D721Med (cell line): ENCODE data around the gene CHRNG.

Experiments used
- DNase-seq: peaks from one replicate; pipeline ENCODE4 v3.0.0; 2011; ENCODE audit warnings: low spot score; ENCODE audit not compliant: insufficient read length
- FAIRE-seq: peaks from 2 replicates; lab custom pipeline; 2011; peaks lifted over from hg19 to GRCh38; lab: Jason Lieb, UNC
- CTCF ChIP-seq: IDR thresholded peaks from 2 replicates; pipeline ENCODE4 v1.5.1; 2012; ENCODE audit warnings: mild to moderate bottlenecking, control low read depth; ENCODE audit not compliant: insufficient read depth; ENCODE audit errors: missing control alignments

CHRNG gene

GRCh38 chr2:232571026-232571474 is 31.6 kb downstream of the CHRNG start:
- DNase-seq: no peak
- FAIRE-seq: no peak
- TF ChIP-seq CTCF: no peak

- DNase-seq (no peak), FAIRE-seq (no peak)
- TF ChIP-seq CTCF: no peak
These were observed 33.5 kb downstream of the CHRNG start for GRCh38 chr2:232573042-232573441.

- no peak for TF ChIP-seq CTCF
- FAIRE-seq (no peak), DNase-seq (no peak)
These were observed 34.4 kb downstream of the CHRNG start for GRCh38 chr2:232573771-232574435.

GRCh38 chr2:232574674-232575403 is 35.3 kb downstream of the CHRNG start:
- FAIRE-seq: no peak
- TF ChIP-seq CTCF: no peak
- no peak for DNase-seq

- DNase-seq (no peak), FAIRE-seq (no peak)
- no peak for TF ChIP-seq CTCF
These were observed 35.9 kb downstream of the CHRNG start for GRCh38 chr2:232575404-232575746.

GRCh38 chr2:232576995-232577394 is 37.5 kb downstream of the CHRNG start:
- FAIRE-seq: no peak
- TF ChIP-seq CTCF: no peak
- DNase-seq: no peak

GRCh38 chr2:232577841-232578240 is 38.3 kb downstream of the CHRNG start:
- DNase-seq (no peak), FAIRE-seq (no peak)
- no peak for TF ChIP-seq CTCF
